Neural progenitor cell (in vitro differentiated cells): Measurements from ENCODE around the gene EHMT2. TPM values are rescaled to one million over a fixed set of nuclear protein-coding genes. Genes with fewer than 3 reads are reported as not detected.

ENCODE experiments used
- DNase-seq: peaks from one replicate; pipeline ENCODE4 v3.0.0-alpha.2; 2016; ENCODE audit warnings: low spot score
- H2AFZ ChIP-seq: fragments of 200-600 bp; sonication (generic); replicated peaks from 2 replicates; pipeline ENCODE4 v1.6.1; 2016; ENCODE audit warnings: antibody characterized with exemption
- H3F3A ChIP-seq: fragments of 200-600 bp; sonication (generic); 2 replicates; pipeline ENCODE4 v1.6.1; 2016; ENCODE audit warnings: antibody characterized with exemption, low read depth
- H3K27ac ChIP-seq: fragments of 200-600 bp; sonication (generic); 2 replicates; pipeline ENCODE4 v1.5.1; 2016; ENCODE audit warnings: mild to moderate bottlenecking
- H3K27me3 ChIP-seq: fragments of 200-600 bp; sonication (generic); 2 replicates; pipeline ENCODE4 v1.6.1; 2016; ENCODE audit warnings: mild to moderate bottlenecking, moderate library complexity
- H3K36me3 ChIP-seq: fragments of 200-600 bp; sonication (generic); 2 replicates; pipeline ENCODE4 v1.5.1; 2016
- H3K4me1 ChIP-seq: fragments of 200-600 bp; sonication (generic); 2 replicates; pipeline ENCODE4 v1.6.1; 2016; ENCODE audit warnings: mixed run types
- H3K4me2 ChIP-seq: fragments of 200-600 bp; sonication (generic); 2 replicates; pipeline ENCODE4 v1.6.1; 2016
- H3K4me3 ChIP-seq: fragments of 200-600 bp; sonication (generic); 2 replicates; pipeline ENCODE4 v1.5.1; 2016
- H3K79me2 ChIP-seq: fragments of 200-600 bp; sonication (generic); 2 replicates; pipeline ENCODE4 v1.6.1; 2016; ENCODE audit warnings: low read depth
- H3K9ac ChIP-seq: fragments of 200-600 bp; sonication (generic); 2 replicates; pipeline ENCODE4 v1.6.1; 2016
- H3K9me3 ChIP-seq: fragments of 200-600 bp; sonication (generic); 2 replicates; pipeline ENCODE4 v1.5.1; 2016; ENCODE audit warnings: low read depth
- H4K20me1 ChIP-seq: fragments of 200-600 bp; sonication (generic); 2 replicates; pipeline ENCODE4 v1.6.1; 2016; ENCODE audit warnings: low read depth
- H3K27ac Mint-ChIP-seq: 3 replicates; pipeline ENCODE4 v1.8.0; 2021; ENCODE audit warnings: mixed read lengths
- H3K27me3 Mint-ChIP-seq: 2 replicates; pipeline ENCODE4 v1.8.0; 2022; ENCODE audit warnings: low read depth, mild to moderate bottlenecking, inconsistent platforms, moderate library complexity, mixed read lengths; ENCODE audit not compliant: insufficient read depth
- H3K36me3 Mint-ChIP-seq: 3 replicates; pipeline ENCODE4 v1.8.0; 2021; ENCODE audit warnings: mixed read lengths
- H3K4me1 Mint-ChIP-seq: 3 replicates; pipeline ENCODE4 v1.8.0; 2021; ENCODE audit warnings: mixed read lengths
- H3K4me3 Mint-ChIP-seq: 3 replicates; pipeline ENCODE4 v1.8.0; 2021; ENCODE audit warnings: mild to moderate bottlenecking, moderate library complexity, mixed read lengths
- H3K9me3 Mint-ChIP-seq: 3 replicates; pipeline ENCODE4 v1.8.0; 2020; ENCODE audit warnings: mixed read lengths
- EZH2 ChIP-seq: fragments of 200-600 bp; sonication (generic); IDR thresholded peaks from 2 replicates; pipeline ENCODE4 v1.6.1; 2017; ENCODE audit warnings: antibody characterized with exemption, mild to moderate bottlenecking, moderate library complexity
- EZH2phosphoT487 ChIP-seq: fragments of 200-600 bp; sonication (generic); IDR thresholded peaks from 2 replicates; pipeline ENCODE4 v1.6.1; 2017; ENCODE audit warnings: antibody characterized with exemption
- total RNA-seq: library from RNA; depleted of rRNA; stranded (reverse); fragments of >200 nt; gene quantifications from 2 replicates; pipeline ENCODE4 v1.2.3, GENCODE V29; 2015; ENCODE audit warnings: low replicate concordance
- TF ChIP-seq, protein P1 (sequence below): fragments of 200-600 bp; sonication (generic); IDR thresholded peaks from 2 replicates; pipeline ENCODE4 v1.5.1; 2017; ENCODE audit warnings: antibody characterized with exemption, mild to moderate bottlenecking

The EHMT2 gene
- total RNA-seq, 1 donor from 2014 or later: 93.3 TPM

DNA sequence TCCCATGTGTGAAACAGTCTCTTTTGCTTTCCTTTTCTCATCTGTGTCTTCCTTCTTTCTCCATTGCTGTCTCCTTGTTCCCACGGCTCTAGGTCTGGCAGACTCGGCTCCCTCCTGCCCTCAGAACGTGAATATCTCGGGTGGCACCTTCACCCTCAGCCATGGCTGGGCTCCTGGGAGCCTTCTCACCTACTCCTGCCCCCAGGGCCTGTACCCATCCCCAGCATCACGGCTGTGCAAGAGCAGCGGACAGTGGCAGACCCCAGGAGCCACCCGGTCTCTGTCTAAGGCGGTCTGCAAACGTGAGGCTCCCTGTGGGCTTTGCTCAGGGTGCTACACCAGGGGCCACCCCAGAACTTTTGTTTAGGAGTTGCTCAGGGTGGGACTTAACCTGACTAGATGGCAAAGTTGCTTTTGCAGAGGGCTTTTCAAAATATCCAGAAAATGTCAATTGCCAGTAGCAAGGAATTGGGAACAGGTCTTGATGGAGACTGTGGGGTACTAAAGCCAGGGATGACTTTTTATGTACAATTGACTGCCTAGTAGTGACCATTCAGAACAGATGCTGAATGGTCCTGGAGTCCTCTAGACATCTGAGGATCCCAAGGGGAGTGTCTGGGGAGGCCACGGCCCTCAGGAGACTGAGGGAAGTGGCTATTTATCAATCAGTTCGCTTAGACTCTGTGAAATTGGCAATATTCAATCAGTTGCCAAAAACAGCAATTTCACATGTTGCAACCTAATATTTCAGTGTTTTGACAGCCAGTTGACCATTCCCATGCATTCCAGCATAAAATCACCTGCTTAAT, 30.6 kb upstream of the EHMT2 start:
- H3K27ac Mint-ChIP-seq: no peak overlapping the region
- Histone ChIP-seq H2AFZ (peak overlapping the region; percentile 50), H3K27ac (no peak overlapping the region), H3F3A (no peaks in the 10 kb centered on the region), H4K20me1 (no peaks in the 10 kb centered on the region), H3K4me3 (no peak overlapping the region), H3K9me3 (no peaks in the 10 kb centered on the region), H3K79me2 (no peaks in the 10 kb centered on the region), H3K9ac (peak overlapping the region; percentile 45), H3K27me3 (no peaks in the 10 kb centered on the region), H3K4me1 (no peaks in the 10 kb centered on the region), H3K4me2 (no peak overlapping the region), H3K36me3 (no peaks in the 10 kb centered on the region)
- H3K36me3 Mint-ChIP-seq: no peaks in the 10 kb centered on the region
- peaks cover 4% of the 10 kb centered on the region for H3K9me3 Mint-ChIP-seq
- no peak for DNase-seq
- H3K27me3 Mint-ChIP-seq: peaks cover 11% of the 10 kb centered on the region
- H3K4me3 Mint-ChIP-seq: peak overlapping the region; percentile 41
- no peaks in the 10 kb centered on the region for H3K4me1 Mint-ChIP-seq
- no peak for TF ChIP-seq EZH2

DNA sequence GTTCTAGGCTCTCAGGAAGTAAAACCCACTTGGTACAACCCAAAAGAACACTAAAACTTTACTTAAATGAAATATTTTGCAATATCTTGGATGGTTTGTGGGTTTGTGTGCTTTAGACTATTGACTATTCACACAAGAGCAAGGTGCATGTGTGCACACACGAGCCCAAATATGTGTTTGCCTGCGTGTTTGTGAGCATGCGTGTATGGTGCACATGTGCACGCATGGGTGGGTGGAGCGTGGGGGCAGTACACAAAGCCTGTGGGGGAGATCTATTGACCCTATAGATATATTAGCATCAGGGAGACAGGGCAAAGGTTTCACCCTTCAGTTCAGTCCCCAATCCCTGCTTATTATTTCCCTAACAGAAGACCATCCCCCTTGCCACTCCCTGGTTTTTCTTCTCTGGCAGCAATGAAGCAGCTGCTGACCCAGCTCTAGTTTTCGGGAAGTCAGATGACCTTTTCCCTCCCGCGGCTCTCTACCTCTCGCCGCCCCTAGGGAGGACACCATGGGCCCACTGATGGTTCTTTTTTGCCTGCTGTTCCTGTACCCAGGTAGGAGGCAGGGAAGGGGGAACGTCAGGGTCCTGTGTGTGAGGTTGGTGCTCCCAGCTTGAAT, 29.9 kb upstream of the EHMT2 start, which contains the start of gene C2:
C2 (plus strand) TSS at position 476 of the 621 bp plus-strand sequence; CDS start at position 512, 36 bp downstream.
- Histone ChIP-seq H4K20me1 (no peaks in the 10 kb centered on the region), H3F3A (no peaks in the 10 kb centered on the region), H3K79me2 (no peaks in the 10 kb centered on the region), H3K27ac (no peak within 1 kb of the TSS), H3K4me3 (no peak within 1 kb of the TSS), H3K4me2 (no peak within 1 kb of the TSS), H2AFZ (peak within 1 kb of the TSS; percentile 50), H3K27me3 (no peaks in the 10 kb centered on the region), H3K36me3 (no peaks in the 10 kb centered on the region), H3K9me3 (no peaks in the 10 kb centered on the region), H3K4me1 (no peaks in the 10 kb centered on the region), H3K9ac (peak within 1 kb of the TSS; percentile 45)
- H3K4me1 Mint-ChIP-seq: no peaks in the 10 kb centered on the region
- H3K27ac Mint-ChIP-seq: no peak within 1 kb of the TSS
- no peak for DNase-seq
- no peaks in the 10 kb centered on the region for H3K36me3 Mint-ChIP-seq
- H3K4me3 Mint-ChIP-seq: peak within 1 kb of the TSS; percentile 41
- peaks cover 11% of the 10 kb centered on the region for H3K27me3 Mint-ChIP-seq
- H3K9me3 Mint-ChIP-seq: no peaks in the 10 kb centered on the region
- TF ChIP-seq EZH2 (no peak), EZH2phosphoT487 (no peak)
- TF ChIP-seq, protein P1, sequence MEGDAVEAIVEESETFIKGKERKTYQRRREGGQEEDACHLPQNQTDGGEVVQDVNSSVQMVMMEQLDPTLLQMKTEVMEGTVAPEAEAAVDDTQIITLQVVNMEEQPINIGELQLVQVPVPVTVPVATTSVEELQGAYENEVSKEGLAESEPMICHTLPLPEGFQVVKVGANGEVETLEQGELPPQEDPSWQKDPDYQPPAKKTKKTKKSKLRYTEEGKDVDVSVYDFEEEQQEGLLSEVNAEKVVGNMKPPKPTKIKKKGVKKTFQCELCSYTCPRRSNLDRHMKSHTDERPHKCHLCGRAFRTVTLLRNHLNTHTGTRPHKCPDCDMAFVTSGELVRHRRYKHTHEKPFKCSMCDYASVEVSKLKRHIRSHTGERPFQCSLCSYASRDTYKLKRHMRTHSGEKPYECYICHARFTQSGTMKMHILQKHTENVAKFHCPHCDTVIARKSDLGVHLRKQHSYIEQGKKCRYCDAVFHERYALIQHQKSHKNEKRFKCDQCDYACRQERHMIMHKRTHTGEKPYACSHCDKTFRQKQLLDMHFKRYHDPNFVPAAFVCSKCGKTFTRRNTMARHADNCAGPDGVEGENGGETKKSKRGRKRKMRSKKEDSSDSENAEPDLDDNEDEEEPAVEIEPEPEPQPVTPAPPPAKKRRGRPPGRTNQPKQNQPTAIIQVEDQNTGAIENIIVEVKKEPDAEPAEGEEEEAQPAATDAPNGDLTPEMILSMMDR: no peak

DNA sequence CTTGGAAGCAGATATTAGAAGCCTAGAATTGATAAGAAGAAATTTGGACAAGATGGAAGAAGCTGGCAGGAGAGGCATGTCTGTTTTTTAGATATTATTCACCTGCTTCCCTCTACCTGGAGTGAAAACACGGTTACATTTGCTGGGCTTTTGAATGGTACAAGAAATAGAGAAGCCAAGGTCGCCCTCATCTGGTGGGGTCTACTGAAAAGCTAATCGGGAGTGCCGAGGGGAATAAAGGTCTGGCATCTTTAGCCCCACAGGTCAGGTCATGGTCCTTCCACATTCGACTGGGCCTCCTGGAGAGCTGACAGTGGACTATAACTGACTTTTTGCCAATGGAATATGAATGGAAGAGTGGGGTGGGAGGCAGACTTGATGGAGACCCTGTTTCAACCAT, 25.4 kb upstream of the EHMT2 start:
- no peaks in the 10 kb centered on the region for H3K9me3 ChIP-seq
- H3F3A ChIP-seq: no peaks in the 10 kb centered on the region
- peak; percentile 39 for DNase-seq
- Mint-ChIP-seq H3K27ac (no peak overlapping the region), H3K27me3 (peaks cover 7% of the 10 kb centered on the region), H3K9me3 (no peaks in the 10 kb centered on the region), H3K4me1 (no peaks in the 10 kb centered on the region), H3K36me3 (no peaks in the 10 kb centered on the region), H3K4me3 (no peak overlapping the region)
- no peaks in the 10 kb centered on the region for H3K79me2 ChIP-seq
- no peaks in the 10 kb centered on the region for H4K20me1 ChIP-seq
- no peak overlapping the region for H3K4me3 ChIP-seq
- no peak overlapping the region for H3K4me2 ChIP-seq
- H3K27ac ChIP-seq: no peak overlapping the region
- no peak for TF ChIP-seq EZH2phosphoT487
- TF ChIP-seq, protein P1: peak; percentile 36
- no peak overlapping the region for H2AFZ ChIP-seq
- H3K27me3 ChIP-seq: no peaks in the 10 kb centered on the region
- no peaks in the 10 kb centered on the region for H3K36me3 ChIP-seq
- no peaks in the 10 kb centered on the region for H3K4me1 ChIP-seq
- no peak overlapping the region for H3K9ac ChIP-seq

GRCh38 chr6:31920811-31921210, 23.3 kb upstream of the EHMT2 start:
- Mint-ChIP-seq H3K27me3 (peaks cover 4% of the 10 kb centered on the region), H3K27ac (no peak overlapping the region), H3K4me1 (peaks cover 2% of the 10 kb centered on the region), H3K4me3 (no peak overlapping the region), H3K36me3 (no peaks in the 10 kb centered on the region), H3K9me3 (no peaks in the 10 kb centered on the region)
- no peaks in the 10 kb centered on the region for H3F3A ChIP-seq
- no peaks in the 10 kb centered on the region for H3K9me3 ChIP-seq
- H3K4me2 ChIP-seq: no peak overlapping the region
- no peak overlapping the region for H3K4me3 ChIP-seq
- H3K9ac ChIP-seq: no peak overlapping the region
- TF ChIP-seq EZH2 (no peak), EZH2phosphoT487 (no peak)
- TF ChIP-seq, protein P1: no peak
- H3K27me3 ChIP-seq: no peaks in the 10 kb centered on the region
- no peak overlapping the region for H2AFZ ChIP-seq
- H3K27ac ChIP-seq: no peak overlapping the region
- no peak for DNase-seq
- H3K36me3 ChIP-seq: no peaks in the 10 kb centered on the region
- H3K4me1 ChIP-seq: no peaks in the 10 kb centered on the region
- no peaks in the 10 kb centered on the region for H3K79me2 ChIP-seq
- H4K20me1 ChIP-seq: no peaks in the 10 kb centered on the region
